Vagina (tissue), 2 donors: ENCODE data around the gene TMEM81.

Experiments
- POLR2AphosphoS5 ChIP-seq, 2 donors: sonication (generic); formaldehyde crosslinking; IDR thresholded peaks; one replicate each; pipeline ENCODE4 v1.9.0; 2017; ENCODE audit warnings: antibody characterized with exemption in 2 of 2, mild to moderate bottlenecking in 2 of 2, low read depth in 1 of 2; ENCODE audit not compliant: insufficient read depth in 1 of 2
- TF ChIP-seq, protein P1 (sequence below), 3 experiments: fragments of 450-650 bp in 2 of 3; fragments of 200-600 bp in 1 of 3; sonication (generic) in 1 of 3; IDR thresholded peaks; one replicate each; pipeline ENCODE4 v1.5.1; 2017 to 2019; ENCODE audit warnings: antibody characterized with exemption in 3 of 3, mild to moderate bottlenecking in 2 of 3, moderate library complexity in 2 of 3

GRCh38 chr1:205122489-205122882 is 38.2 kb upstream of the TMEM81 start:
- TF ChIP-seq, protein P1, sequence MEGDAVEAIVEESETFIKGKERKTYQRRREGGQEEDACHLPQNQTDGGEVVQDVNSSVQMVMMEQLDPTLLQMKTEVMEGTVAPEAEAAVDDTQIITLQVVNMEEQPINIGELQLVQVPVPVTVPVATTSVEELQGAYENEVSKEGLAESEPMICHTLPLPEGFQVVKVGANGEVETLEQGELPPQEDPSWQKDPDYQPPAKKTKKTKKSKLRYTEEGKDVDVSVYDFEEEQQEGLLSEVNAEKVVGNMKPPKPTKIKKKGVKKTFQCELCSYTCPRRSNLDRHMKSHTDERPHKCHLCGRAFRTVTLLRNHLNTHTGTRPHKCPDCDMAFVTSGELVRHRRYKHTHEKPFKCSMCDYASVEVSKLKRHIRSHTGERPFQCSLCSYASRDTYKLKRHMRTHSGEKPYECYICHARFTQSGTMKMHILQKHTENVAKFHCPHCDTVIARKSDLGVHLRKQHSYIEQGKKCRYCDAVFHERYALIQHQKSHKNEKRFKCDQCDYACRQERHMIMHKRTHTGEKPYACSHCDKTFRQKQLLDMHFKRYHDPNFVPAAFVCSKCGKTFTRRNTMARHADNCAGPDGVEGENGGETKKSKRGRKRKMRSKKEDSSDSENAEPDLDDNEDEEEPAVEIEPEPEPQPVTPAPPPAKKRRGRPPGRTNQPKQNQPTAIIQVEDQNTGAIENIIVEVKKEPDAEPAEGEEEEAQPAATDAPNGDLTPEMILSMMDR (IDR thresholded peaks at IDR 0.05): no peak
- TF ChIP-seq POLR2AphosphoS5 (IDR thresholded peaks at IDR 0.05; ENCODE audit: insufficient read depth in 1 of 2, low read depth in 1 of 2): no peak
